Measurements from ENCODE around the gene GP1BB. TPM values are rescaled to one million over a fixed set of nuclear protein-coding genes. Genes with fewer than 3 reads are reported as not detected.
A peak's percentile ranks its signal among the peaks of the same experiment; 100 is the strongest.

GP1BB gene
- polyA plus RNA-seq, 2 of the 4 experiments (the other 2 are of a cell fraction) = 0.06 to 0.48 TPM

- Histone ChIP-seq H3K4me2 (peak overlapping the region; percentile 96), H3K4me3 (peak overlapping the region; percentile 26), H3K9me3 (no peaks in the 10 kb centered on the region), H3K27ac (peak overlapping the region; percentile 79 to 83), H3K4me1 (peaks cover 13% of the 10 kb centered on the region)
- TF ChIP-seq POLR2AphosphoS2 (conservative IDR thresholded peaks at IDR 0.05; ENCODE audit: low read length) (no peak), TFCP2L1 (CRISPR knock-in tag; IDR thresholded peaks at IDR 0.05) (no peak), CHD2 (IDR thresholded peaks at IDR 0.05; ENCODE audit: low read length, partially characterized antibody) (no peak), E2F6 (IDR thresholded peaks at IDR 0.05; ENCODE audit: borderline replicate concordance, low read depth) (no peak), CBX8 (IDR thresholded peaks at IDR 0.05) (no peak), POLR2A (IDR thresholded peaks at IDR 0.05; ENCODE audit: low read length) (no peak), RAD21 (conservative IDR thresholded peaks at IDR 0.05 in 1 of 2, IDR thresholded peaks at IDR 0.05 in 1 of 2) (no peak), BCL3 (IDR thresholded peaks at IDR 0.05) (no peak), ZC3H11A (IDR thresholded peaks at IDR 0.05) (no peak), RARB (CRISPR knock-in tag; IDR thresholded peaks at IDR 0.05) (no peak), MAZ (IDR thresholded peaks at IDR 0.05; ENCODE audit: borderline replicate concordance, low read depth, low read length) (no peak), EP300 (IDR thresholded peaks at IDR 0.05) (no peak), HMGXB4 (CRISPR knock-in tag; IDR thresholded peaks at IDR 0.05; ENCODE audit: borderline replicate concordance) (no peak), HEYL (CRISPR knock-in tag; IDR thresholded peaks at IDR 0.05) (no peak), EHF (CRISPR knock-in tag; IDR thresholded peaks at IDR 0.05) (no peak), RFX5 (IDR thresholded peaks at IDR 0.05) (no peak), SREBF2 (IDR thresholded peaks at IDR 0.05) (no peak), ATOH8 (CRISPR knock-in tag; IDR thresholded peaks at IDR 0.05; ENCODE audit: low read depth) (no peak)
- ATAC-seq (no peak), FAIRE-seq (no peak), DNase-seq (ENCODE audit: low read depth in 1 of 2, low spot score in 1 of 2) (no peak)
- ChIA-PET POLR2A (no interaction called here), CTCF (interaction anchor here (1.5 to 2.6 kb wide), 4 partner anchors 11 to 60 kb away, joined by 5 to 8 read pairs (median 6); no protein-coding TSS in a partner anchor)
- 44% methylated on average over 9 of the region's 9 CpGs for WGBS (ENCODE audit: missing lambda C conversion rate)
Observed at GRCh38 chr22:19691007-19691720, 32.2 kb upstream of the GP1BB start.

GRCh38 chr22:19691721-19692341 lies 31.5 kb upstream of the GP1BB start:
- Histone ChIP-seq H3K9me3 (no peaks in the 10 kb centered on the region), H3K4me3 (peak overlapping the region; percentile 26), H3K4me1 (peaks cover 13% of the 10 kb centered on the region), H3K4me2 (peak overlapping the region; percentile 96), H3K27ac (peak overlapping the region; percentile 79 to 83)
- no peak for FAIRE-seq
- WGBS (ENCODE audit: missing lambda C conversion rate) = under 1% methylated on average over 19 of the region's 19 CpGs
- CTCF ChIA-PET = interaction anchor here (1.5 to 2.1 kb wide), 3 partner anchors 12 to 60 kb away, joined by 5 to 8 read pairs (median 6); no protein-coding TSS in a partner anchor
- peak; percentile 18 to 73 for DNase-seq (ENCODE audit: low read depth in 1 of 2, low spot score in 1 of 2)
- peak; percentile 77 to 82 for ATAC-seq
- POLR2A ChIA-PET = no interaction called here
- 0 out of 2 replicates have a peak, but pooled peaks have one; percentile 44 for TF ChIP-seq MAZ (IDR thresholded peaks at IDR 0.05; ENCODE audit: borderline replicate concordance, low read depth, low read length)
- TF ChIP-seq HES2 (IDR thresholded peaks at IDR 0.05) = no peak
- no peak for TF ChIP-seq JUNB (IDR thresholded peaks at IDR 0.05)
- TF ChIP-seq POLR2A (IDR thresholded peaks at IDR 0.05; ENCODE audit: low read length) = peak; percentile 55
- no peak for TF ChIP-seq NPAS2 (CRISPR knock-in tag; IDR thresholded peaks at IDR 0.05; ENCODE audit: borderline replicate concordance)
- TF ChIP-seq GATA3 (IDR thresholded peaks at IDR 0.05; ENCODE audit: borderline replicate concordance) = no peak
- no peak for TF ChIP-seq BCL3 (IDR thresholded peaks at IDR 0.05)
- peak; percentile 29; the same call in 1 of the 2 replicates for TF ChIP-seq MAX (IDR thresholded peaks at IDR 0.05)
- no peak for TF ChIP-seq FOSB (CRISPR knock-in tag; IDR thresholded peaks at IDR 0.05)
- no peak for TF ChIP-seq KDM5A (IDR thresholded peaks at IDR 0.05)
- no peak for TF ChIP-seq HOXB13 (CRISPR knock-in tag; IDR thresholded peaks at IDR 0.05; ENCODE audit: low read depth)
- TF ChIP-seq HMGXB4 (CRISPR knock-in tag; IDR thresholded peaks at IDR 0.05; ENCODE audit: borderline replicate concordance) = no peak
- TF ChIP-seq RAD21 (conservative IDR thresholded peaks at IDR 0.05 in 1 of 2, IDR thresholded peaks at IDR 0.05 in 1 of 2) = no peak
- TF ChIP-seq NFE2L2 (conservative IDR thresholded peaks at IDR 0.05; ENCODE audit: low read length) = no peak
- no peak for TF ChIP-seq ZFP36 (IDR thresholded peaks at IDR 0.05; ENCODE audit: borderline replicate concordance, partially characterized antibody)

Measured in A549 (cell line).